Measurements from ENCODE around the gene MIB1. TPM values are rescaled to one million over a fixed set of nuclear protein-coding genes. Genes with fewer than 3 reads are reported as not detected.
"Not testable (repeated sequence)": the region's sequence is repeated elsewhere in the genome, so short reads cannot be mapped to it uniquely, and the experiment has no call there.

Gene MIB1
- total RNA-seq, 1 experiment from 2014 or later, result 48.8 TPM

- Histone ChIP-seq H3K27me3 (ENCODE audit: insufficient read depth, low read length) (no peaks in the 10 kb centered on the region), H3K18ac (ENCODE audit: insufficient read length, low read depth, low read length) (no peak overlapping the region), H2BK20ac (ENCODE audit: low read depth, low read length, poor library complexity, severe bottlenecking) (no peak overlapping the region), H4K91ac (ENCODE audit: insufficient read length, low read depth, low read length) (no peak overlapping the region), H3K14ac (ENCODE audit: insufficient read depth, low read length) (no peak overlapping the region), H3K4ac (ENCODE audit: low read depth, low read length) (no peak overlapping the region), H3K9ac (ENCODE audit: extremely low read depth, insufficient read length, low read length) (no peak overlapping the region), H3K9me3 (ENCODE audit: control insufficient read depth, low read depth, low read length) (no peaks in the 10 kb centered on the region), H2BK15ac (ENCODE audit: low read depth, low read length) (no peak overlapping the region), H2BK5ac (ENCODE audit: insufficient read length, low read length) (no peak overlapping the region), H4K8ac (replicated peaks; ENCODE audit: insufficient read length, low read depth, low read length) (no peak overlapping the region), H2BK12ac (ENCODE audit: insufficient read length, low read depth, low read length) (no peak overlapping the region), H3K56ac (ENCODE audit: insufficient read length, low read depth, low read length) (no peak overlapping the region), H3K4me2 (ENCODE audit: insufficient read depth, insufficient read length, low read length) (no peak overlapping the region), H2BK120ac (ENCODE audit: low read depth, low read length, poor library complexity, severe bottlenecking) (no peak overlapping the region), H4K20me1 (ENCODE audit: control insufficient read depth, insufficient read depth, insufficient read length) (no peaks in the 10 kb centered on the region), H3K23ac (ENCODE audit: insufficient read length, low read depth, low read length) (no peak overlapping the region), H2AK5ac (ENCODE audit: insufficient read length, low read length) (no peak overlapping the region), H3K79me2 (ENCODE audit: insufficient read depth, low read length) (no peaks in the 10 kb centered on the region), H2AFZ (ENCODE audit: low read length) (no peak overlapping the region), H3K79me1 (ENCODE audit: insufficient read depth, low read depth, low read length, poor library complexity, severe bottlenecking) (no peaks in the 10 kb centered on the region), H3K27ac (ENCODE audit: insufficient read length, low read depth, low read length) (no peak overlapping the region), H4K5ac (ENCODE audit: insufficient read length, low read depth, low read length) (no peak overlapping the region), H3K4me1 (ENCODE audit: insufficient read depth, low read length) (no peaks in the 10 kb centered on the region), H3T11ph (ENCODE audit: low read length) (no peak overlapping the region), H3K23me2 (ENCODE audit: insufficient read length, low read depth, low read length, poor library complexity, severe bottlenecking) (no peaks in the 10 kb centered on the region)
- no CpG with 5 or more reads among the region's 12 CpGs for WGBS (ENCODE audit: extremely low coverage, insufficient read length, low lambda C conversion rate)
- peak; percentile 82 for DNase-seq
- peaks cover 3% of the 10 kb centered on the region for H3K27me3 Mint-ChIP-seq (ENCODE audit: low read depth)
- peak overlapping the region in 2 of 3 experiments; percentile 36 to 89; a peak in 4 of 7 replicates for H3K27ac Mint-ChIP-seq
- H3K9me3 Mint-ChIP-seq, result peaks cover 13 to 16% of the 10 kb centered on the region in 2 experiments; a peak in 4 of 5 replicates
- H3K36me3 Mint-ChIP-seq (ENCODE audit: insufficient read depth in 1 of 3, low read depth in 3 of 3), result peaks cover 5 to 23% (median 8%) of the 10 kb centered on the region in 3 experiments
- H3K4me1 Mint-ChIP-seq, result peaks cover 25 to 28% of the 10 kb centered on the region in 2 experiments
- no peak for TF ChIP-seq CTCF (conservative IDR thresholded peaks at IDR 0.05)
- 0 out of 5 replicates have a peak overlapping the region, but pooled peaks of 1 of the 2 experiments have one; percentile 8 for H3K4me3 Mint-ChIP-seq
Measured at GRCh38 chr18:21735452-21736015, 5.1 kb upstream of the MIB1 start.

GRCh38 chr18:21736926-21737325 is 3.7 kb upstream of the MIB1 start:
- H2BK5ac ChIP-seq (ENCODE audit: insufficient read length, low read length); H2BK120ac ChIP-seq (ENCODE audit: low read depth, low read length, poor library complexity, severe bottlenecking); H2AK5ac ChIP-seq (ENCODE audit: insufficient read length, low read length); H4K5ac ChIP-seq (ENCODE audit: insufficient read length, low read depth, low read length); H3K9me3 ChIP-seq (ENCODE audit: control insufficient read depth, low read depth, low read length); H3K23ac ChIP-seq (ENCODE audit: insufficient read length, low read depth, low read length); H3K4ac ChIP-seq (ENCODE audit: low read depth, low read length); H2BK12ac ChIP-seq (ENCODE audit: insufficient read length, low read depth, low read length); H2BK15ac ChIP-seq (ENCODE audit: low read depth, low read length); H3K9ac ChIP-seq (ENCODE audit: extremely low read depth, insufficient read length, low read length); H3K4me2 ChIP-seq (ENCODE audit: insufficient read depth, insufficient read length, low read length); H2BK20ac ChIP-seq (ENCODE audit: low read depth, low read length, poor library complexity, severe bottlenecking); DNase-seq; H3K18ac ChIP-seq (ENCODE audit: insufficient read length, low read depth, low read length); H3K79me1 ChIP-seq (ENCODE audit: insufficient read depth, low read depth, low read length, poor library complexity, severe bottlenecking); H3T11ph ChIP-seq (ENCODE audit: low read length); H3K27ac Mint-ChIP-seq; H3K27ac ChIP-seq (ENCODE audit: insufficient read length, low read depth, low read length); H3K14ac ChIP-seq (ENCODE audit: insufficient read depth, low read length); H3K27me3 ChIP-seq (ENCODE audit: insufficient read depth, low read length); H4K20me1 ChIP-seq (ENCODE audit: control insufficient read depth, insufficient read depth, insufficient read length); H3K4me1 ChIP-seq (ENCODE audit: insufficient read depth, low read length); H4K91ac ChIP-seq (ENCODE audit: insufficient read length, low read depth, low read length); H3K4me3 Mint-ChIP-seq; H4K8ac ChIP-seq (replicated peaks; ENCODE audit: insufficient read length, low read depth, low read length); H3K27me3 Mint-ChIP-seq (ENCODE audit: low read depth); H3K79me2 ChIP-seq (ENCODE audit: insufficient read depth, low read length); H2AFZ ChIP-seq (ENCODE audit: low read length); H3K23me2 ChIP-seq (ENCODE audit: insufficient read length, low read depth, low read length, poor library complexity, severe bottlenecking); H3K56ac ChIP-seq (ENCODE audit: insufficient read length, low read depth, low read length): not testable (repeated sequence)
- H3K36me3 Mint-ChIP-seq (ENCODE audit: insufficient read depth in 1 of 3, low read depth in 3 of 3), result peaks cover 5 to 23% (median 8%) of the 10 kb centered on the region in 3 experiments
- H3K4me1 Mint-ChIP-seq, result peaks cover 26 to 29% of the 10 kb centered on the region in 2 experiments
- no CpG with 5 or more reads among the region's 4 CpGs for WGBS (ENCODE audit: extremely low coverage, insufficient read length, low lambda C conversion rate)
- peaks cover 13 to 16% of the 10 kb centered on the region in 2 experiments; a peak in 4 of 5 replicates for H3K9me3 Mint-ChIP-seq

Measured in H9 (cell line).